GM19463 (cell line): ENCODE measurements around the gene SSMEM1.
"Not testable (repeated sequence)": the region's sequence is repeated elsewhere in the genome, so short reads cannot be mapped to it uniquely, and the experiment has no call there.

ENCODE experiments used
- ATAC-seq: cut with Tn5 transposase; IDR thresholded peaks from one replicate; pipeline ENCODE4 v1.9.1; 2021; ENCODE audit warnings: mild to moderate bottlenecking, moderate library complexity; ENCODE audit not compliant: unreplicated experiment

SSMEM1 gene

GRCh38 chr7:130207642-130208041 is at the start of gene SSMEM1:
Gene SSMEM1 (plus strand): TSS chr7:130207860. CDS start chr7:130207911, 51 bp downstream.
- no peak for ATAC-seq

GRCh38 chr7:130160023-130160422 is 47.6 kb upstream of the SSMEM1 start:
- ATAC-seq: no peak

- no peak for ATAC-seq
These were observed 47.2 kb upstream of the SSMEM1 start for GRCh38 chr7:130160455-130160854.

GRCh38 chr7:130162196-130162595 is 45.5 kb upstream of the SSMEM1 start:
- no peak for ATAC-seq

GRCh38 chr7:130174237-130174959 is 33.3 kb upstream of the SSMEM1 start:
- ATAC-seq: no peak

GRCh38 chr7:130178251-130178650 is 29.4 kb upstream of the SSMEM1 start:
- no peak for ATAC-seq

GRCh38 chr7:130179631-130180030 is 28.0 kb upstream of the SSMEM1 start:
- ATAC-seq: no peak

- no peak for ATAC-seq
These were observed 26.9 kb upstream of the SSMEM1 start for GRCh38 chr7:130180571-130181262.

GRCh38 chr7:130181263-130181605 is 26.4 kb upstream of the SSMEM1 start:
- no peak for ATAC-seq

GRCh38 chr7:130182990-130183389 is 24.7 kb upstream of the SSMEM1 start:
- ATAC-seq: peak; percentile 89

- ATAC-seq: not testable (repeated sequence)
These were observed 23.3 kb upstream of the SSMEM1 start for GRCh38 chr7:130184349-130184748.

GRCh38 chr7:130187360-130187759 is 20.3 kb upstream of the SSMEM1 start:
- no peak for ATAC-seq

GRCh38 chr7:130189343-130189742 is 18.3 kb upstream of the SSMEM1 start:
- no peak for ATAC-seq

- ATAC-seq: no peak
These were observed 15.9 kb upstream of the SSMEM1 start for GRCh38 chr7:130191791-130192190.

- no peak for ATAC-seq
These were observed 12.3 kb upstream of the SSMEM1 start for GRCh38 chr7:130195396-130195795.

GRCh38 chr7:130196476-130196875 is 11.2 kb upstream of the SSMEM1 start:
- no peak for ATAC-seq

GRCh38 chr7:130197094-130197493 is 10.6 kb upstream of the SSMEM1 start:
- no peak for ATAC-seq

GRCh38 chr7:130201796-130202195 is 5.9 kb upstream of the SSMEM1 start:
- ATAC-seq: no peak

- ATAC-seq: peak; percentile 99
These were observed 2.3 kb upstream of the SSMEM1 start, which contains the start of gene TMEM209 for GRCh38 chr7:130205084-130205947. Gene TMEM209 (minus strand): TSS chr7:130205406. CDS start chr7:130205375, 31 bp downstream.

GRCh38 chr7:130207033-130207432 is 627 bp upstream of the SSMEM1 start:
- no peak for ATAC-seq

- no peak for ATAC-seq
These were observed 856 bp downstream of the SSMEM1 start for GRCh38 chr7:130208516-130208915.
